Endothelial cell of umbilical vein (primary cell): ENCODE measurements around the gene B4GALT7.

Experiments used
- CTCF ChIP-seq, 2 donors: IDR thresholded peaks; 1 replicate in 1 of 2; 2 replicates in 1 of 2; pipeline ENCODE4 v1.5.1; 2011; ENCODE audit warnings: low read length in 2 of 2, mild to moderate bottlenecking in 2 of 2, moderate library complexity in 2 of 2, control low read depth in 1 of 2, inconsistent platforms in 1 of 2, low read depth in 1 of 2; ENCODE audit not compliant: insufficient read depth in 1 of 2; ENCODE audit errors: extremely low read depth in 1 of 2
- EZH2 ChIP-seq: IDR thresholded peaks from 2 replicates; pipeline ENCODE4 v1.6.1; 2012; ENCODE audit warnings: borderline replicate concordance, low read depth, mild to moderate bottlenecking, moderate library complexity, low read length, inconsistent platforms; ENCODE audit not compliant: severe bottlenecking
- MAX ChIP-seq: IDR thresholded peaks from 2 replicates; pipeline ENCODE4 v1.6.1; 2011; ENCODE audit not compliant: insufficient read depth, insufficient read length
- MYC ChIP-seq: IDR thresholded peaks from one replicate; pipeline ENCODE4 v1.6.1; 2011; ENCODE audit warnings: mild to moderate bottlenecking, low read depth, low read length
- POLR2A ChIP-seq: IDR thresholded peaks from 2 replicates; pipeline ENCODE4 v1.6.1; 2012; ENCODE audit warnings: low read depth, mild to moderate bottlenecking, control low read depth, low read length
- POLR2AphosphoS5 ChIP-seq: IDR thresholded peaks from 2 replicates; pipeline ENCODE4 v1.6.1; 2012; ENCODE audit warnings: low read depth, mild to moderate bottlenecking, control low read depth, low read length, moderate library complexity; ENCODE audit not compliant: insufficient read depth

- no peak for TF ChIP-seq POLR2A
- no peak for TF ChIP-seq CTCF (IDR thresholded peaks at IDR 0.05; ENCODE audit: extremely low read depth in 1 of 2, insufficient read depth in 1 of 2, low read depth in 1 of 2, low read length in 2 of 2)
- no peak for TF ChIP-seq MYC
- TF ChIP-seq POLR2AphosphoS5 = peak; percentile 17
- TF ChIP-seq EZH2 = no peak
- no peak for TF ChIP-seq MAX
These were observed 12.3 kb downstream of the B4GALT7 start for GRCh38 chr5:177612215-177612673.
